ENCODE data around the gene WDR87. TPM values are rescaled to one million over a fixed set of nuclear protein-coding genes. Genes with fewer than 3 reads are reported as not detected.

Gene WDR87
- total RNA-seq: not detected in 2 replicates

DNA sequence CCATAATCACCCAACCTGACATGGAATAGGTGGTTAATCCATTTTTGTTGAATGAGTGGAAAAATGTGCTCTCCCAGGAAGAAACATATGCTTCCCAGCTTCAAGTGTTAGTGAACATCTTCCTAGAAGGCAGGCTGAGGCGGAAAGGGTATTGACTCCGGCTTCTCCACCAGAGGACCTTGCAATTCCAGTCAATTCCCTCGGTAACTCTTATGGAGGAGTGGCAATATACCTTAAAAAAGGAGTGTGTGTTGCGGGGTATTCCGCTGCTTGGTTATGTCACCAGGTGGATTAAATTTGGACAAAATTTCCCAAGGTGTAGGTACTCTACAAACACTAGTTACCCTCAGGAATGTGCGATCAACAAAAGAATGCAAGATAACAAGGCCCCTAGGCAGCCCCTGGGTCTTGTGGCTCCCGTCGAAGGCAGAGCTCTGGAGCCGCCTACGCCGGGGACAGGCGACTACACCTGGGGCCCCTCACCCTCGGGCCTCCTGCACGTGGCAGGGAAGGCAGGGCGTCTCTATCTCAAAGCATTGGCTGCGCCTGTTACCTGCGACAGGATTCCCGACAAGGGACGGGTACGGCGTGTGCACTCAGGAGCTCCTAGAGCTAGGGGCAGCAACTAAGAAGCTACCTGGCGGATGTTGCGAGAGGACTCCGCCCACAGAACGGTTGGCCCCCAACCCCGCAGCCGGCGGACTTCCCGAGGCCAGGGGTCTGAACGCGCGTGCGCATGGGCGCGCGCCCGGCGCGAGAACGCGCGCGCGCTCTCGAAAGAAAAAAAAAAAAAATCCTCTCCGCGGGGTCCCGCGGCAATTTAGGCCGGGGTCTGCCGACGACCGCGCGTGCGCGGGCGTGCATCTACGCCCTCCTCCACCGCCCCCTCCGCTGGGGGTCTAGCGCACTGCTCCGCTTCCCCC lies at the start of gene WDR87:
Gene WDR87, minus strand, starts transcription at position 649 of the 923 bp plus-strand sequence. CDS start 8,355 bp downstream, outside the sequence.

DNA sequence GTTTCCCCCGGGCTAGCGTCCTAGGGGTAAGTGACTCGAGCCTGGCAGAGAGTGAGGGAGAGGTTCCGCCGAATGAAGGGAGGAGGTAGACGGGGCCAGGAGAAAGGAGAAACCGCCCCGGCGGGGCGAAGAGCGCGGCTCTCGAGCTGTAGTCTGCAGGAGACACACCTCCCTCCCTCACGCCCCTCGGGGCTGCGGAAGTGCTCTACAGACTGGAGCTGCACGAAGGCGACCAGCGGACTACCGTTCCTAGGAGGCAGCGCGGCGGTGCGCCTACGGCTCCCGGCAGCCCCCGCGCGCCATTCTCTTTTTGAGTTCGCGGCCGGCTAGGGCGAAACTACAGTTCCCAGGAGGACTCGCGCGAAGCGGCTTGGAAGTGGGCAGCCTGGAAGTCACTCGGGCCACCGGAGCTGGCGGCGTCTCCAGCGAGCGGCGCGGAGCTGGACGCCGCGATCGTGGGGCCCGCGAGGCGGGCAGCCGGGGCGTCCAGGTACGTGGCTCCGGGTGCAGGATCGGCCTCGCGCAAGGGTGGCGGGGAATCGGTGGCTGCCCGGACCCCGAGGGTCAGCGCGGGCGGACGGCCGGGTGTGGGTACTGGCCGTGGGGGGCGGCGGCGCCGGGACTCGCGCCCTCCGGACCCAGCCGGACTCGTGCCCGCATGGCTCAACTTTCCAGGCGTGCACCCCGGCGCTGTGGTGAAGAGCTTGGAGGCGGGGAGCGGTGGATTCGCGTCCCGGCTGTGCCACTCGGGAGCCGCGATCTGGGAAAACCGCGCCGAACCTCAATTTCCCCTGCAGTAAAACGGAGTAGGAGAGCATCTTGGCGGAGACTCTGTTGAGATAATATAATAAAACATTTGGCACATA lies 708 bp upstream of the WDR87 start, which contains the start of gene SIPA1L3:
Gene SIPA1L3, plus strand, starts transcription at position 340 of the 866 bp plus-strand sequence. CDS start 174,358 bp downstream, outside the sequence.

Other genes with a start within 250 kb of the WDR87 start
- 2.0 and 5.6 TPM in 2 replicates for gene ZNF607, start 186.8 kb downstream of the WDR87 start, total RNA-seq
- 3.6 and 5.1 TPM in 2 replicates for gene ZNF573, start 127.0 kb downstream of the WDR87 start, total RNA-seq
- 13.2 and 32.4 TPM in 2 replicates for gene SIPA1L3, start 614 bp upstream of the WDR87 start, total RNA-seq

Measured in endothelial cell of coronary artery (primary cell).